B cell (primary cell): ENCODE data around the gene EPB41L1. TPM values are rescaled to one million over a fixed set of nuclear protein-coding genes. Genes with fewer than 3 reads are reported as not detected.

Experiments
- ATAC-seq: fragments of 200-7000 bp; cut with Tn5 transposase; one replicate; pipeline ENCODE4 v1.10.0; 2021; ENCODE audit warnings: low read depth, mild to moderate bottlenecking, moderate number of reproducible peaks, moderate library complexity
- CTCF ChIA-PET: fragments of 350-600 bp; sonication (Branson Sonifier 250); formaldehyde crosslinking; loops from one replicate; lab custom pipeline; 2021; ENCODE audit warnings: antibody characterized with exemption, inconsistent platforms; lab: Charles Lee
- POLR2A ChIA-PET: fragments of 350-600 bp; sonication (Branson Sonifier 250); formaldehyde crosslinking; loops from one replicate; lab custom pipeline; 2021; ENCODE audit warnings: antibody characterized with exemption; lab: Charles Lee
- DNase-seq: peaks from one replicate; pipeline ENCODE4 v3.0.0; 2013
- H2AFZ ChIP-seq: 2 replicates; pipeline ENCODE4 v1.6.1; 2012; ENCODE audit warnings: mild to moderate bottlenecking, low read depth, low read length; ENCODE audit not compliant: insufficient read depth, poor library complexity, severe bottlenecking
- H3K27ac ChIP-seq, 2 donors: 1 replicate in 1 of 2; 2 replicates in 1 of 2; pipeline ENCODE4 v1.5.1; 2012 to 2013; ENCODE audit warnings: low read length in 2 of 2, mild to moderate bottlenecking in 2 of 2, moderate library complexity in 1 of 2
- H3K27me3 ChIP-seq, 4 experiments: fragments of 200-600 bp in 1 of 4; sonication (generic) in 1 of 4; replicated peaks in 1 of 4; 1 replicate in 2 of 4; 2 replicates in 2 of 4; pipeline versions ENCODE4 v1.6.1 to v1.7.0; 2013 to 2016; ENCODE audit warnings: low read length in 3 of 4, mild to moderate bottlenecking in 2 of 4, mixed read lengths in 1 of 4, moderate library complexity in 1 of 4; ENCODE audit not compliant: insufficient read depth in 4 of 4, control insufficient read depth in 3 of 4; ENCODE audit errors: control extremely low read depth in 1 of 4
- H3K36me3 ChIP-seq, 2 experiments: replicated peaks in 1 of 2; 1 replicate in 1 of 2; 2 replicates in 1 of 2; pipeline versions ENCODE4 v1.6.1 to v1.7.1; 2013; ENCODE audit warnings: low read length in 1 of 2; ENCODE audit not compliant: insufficient read depth in 2 of 2, control insufficient read depth in 1 of 2; ENCODE audit errors: control extremely low read depth in 1 of 2, extremely low read depth in 1 of 2
- H3K4me1 ChIP-seq, 2 donors: fragments of 200-600 bp in 1 of 2; sonication (generic) in 1 of 2; 1 replicate in 1 of 2; 2 replicates in 1 of 2; pipeline versions ENCODE4 v1.5.1 to v1.6.1; 2013 to 2017; ENCODE audit warnings: low read length in 2 of 2; ENCODE audit not compliant: control insufficient read depth in 2 of 2, insufficient read depth in 2 of 2
- H3K4me2 ChIP-seq: replicated peaks from 2 replicates; pipeline ENCODE3; 2012; ENCODE audit warnings: mild to moderate bottlenecking, low read depth, low read length; ENCODE audit not compliant: poor library complexity, severe bottlenecking
- H3K4me3 ChIP-seq, 5 experiments: fragments of 200-600 bp in 1 of 5; sonication (generic) in 1 of 5; 1 replicate in 3 of 5; 2 replicates in 2 of 5; pipeline versions ENCODE4 v1.5.1 to v1.7.0; 2011 to 2016; ENCODE audit warnings: low read length in 4 of 5, mild to moderate bottlenecking in 4 of 5, low read depth in 2 of 5, control low read depth in 1 of 5, moderate library complexity in 1 of 5; ENCODE audit not compliant: insufficient read depth in 1 of 5; ENCODE audit errors: control extremely low read depth in 1 of 5, extremely low read depth in 1 of 5
- H3K79me2 ChIP-seq: fragments of 200-600 bp; sonication (generic); one replicate; pipeline ENCODE4 v1.6.0; 2016; ENCODE audit warnings: low read length; ENCODE audit not compliant: control insufficient read depth, insufficient read depth
- H3K9ac ChIP-seq: fragments of 200-600 bp; sonication (generic); 2 replicates; pipeline ENCODE4 v1.6.1; 2017; ENCODE audit warnings: mild to moderate bottlenecking, low read length, moderate library complexity
- H3K9me3 ChIP-seq, 3 donors: one replicate each; pipeline versions ENCODE4 v1.6.1 to v1.7.1; 2013; ENCODE audit warnings: low read length in 2 of 3; ENCODE audit not compliant: control insufficient read depth in 2 of 3, insufficient read depth in 1 of 3; ENCODE audit errors: control extremely low read depth in 1 of 3
- H4K20me1 ChIP-seq: 2 replicates; pipeline ENCODE4 v1.6.0; 2012; ENCODE audit warnings: mild to moderate bottlenecking, low read length; ENCODE audit not compliant: insufficient read depth, control insufficient read depth, poor library complexity, severe bottlenecking
- H3K27ac Mint-ChIP-seq: one replicate; pipeline ENCODE4 v1.8.0; 2021; ENCODE audit warnings: mixed read lengths
- H3K27me3 Mint-ChIP-seq: one replicate; pipeline ENCODE4 v1.8.0; 2021; ENCODE audit warnings: mixed read lengths
- H3K4me1 Mint-ChIP-seq: one replicate; pipeline ENCODE4 v1.8.0; 2021; ENCODE audit warnings: mixed read lengths
- H3K4me3 Mint-ChIP-seq: one replicate; pipeline ENCODE4 v1.8.0; 2021; ENCODE audit warnings: mixed read lengths
- H3K9me3 Mint-ChIP-seq: one replicate; pipeline ENCODE4 v1.8.0; 2022; ENCODE audit warnings: mixed read lengths; ENCODE audit not compliant: insufficient read depth
- CTCF ChIP-seq: fragments of 200-600 bp; IDR thresholded peaks from one replicate; pipeline ENCODE4 v1.8.0; 2022; ENCODE audit warnings: antibody characterized with exemption, mild to moderate bottlenecking
- EZH2 ChIP-seq: IDR thresholded peaks from 2 replicates; pipeline ENCODE4 v1.6.1; 2012; ENCODE audit warnings: borderline replicate concordance, low read depth, mild to moderate bottlenecking, moderate library complexity, low read length; ENCODE audit not compliant: insufficient read depth, poor library complexity, severe bottlenecking
- WGBS: methylation state at CpG from one replicate; pipeline ENCODE4 v1.1.5; 2013; ENCODE audit warnings: missing lambda C conversion rate; ENCODE audit not compliant: insufficient coverage; 5-methylcytosine and 5-hydroxymethylcytosine counted together
- intact Hi-C: fragments of 100-400 bp; cut with micrococcal nuclease; formaldehyde crosslinking; loops from one replicate; pipeline ENCODE4 v1.10.0; 2022
- polyA plus RNA-seq: library from polyadenylated mRNA; depleted of rRNA; stranded (reverse); fragments of >200 nt; gene quantifications from 2 replicates; pipeline ENCODE4 v1.2.3, GENCODE V29; 2012
- total RNA-seq, 2 donors: library from RNA; stranded (reverse); fragments of 120-200 nt in 1 of 2; gene quantifications; 1 replicate in 1 of 2; 2 replicates in 1 of 2; pipeline versions ENCODE4 v1.2.3 to v1.2.4, GENCODE V29; 2013 to 2022

Gene EPB41L1
- total and polyA plus RNA-seq, 2 donors (not counting 1 experiment from before 2014, with no cell fraction given) = 0.12 to 1.3 TPM

- no peak overlapping the region for H3K4me2 ChIP-seq
- H3K4me1 ChIP-seq = peaks cover 9 to 20% of the 10 kb centered on the region in 2 donors
- H3K27me3 ChIP-seq = no peaks in the 10 kb centered on the region
- H3K27me3 Mint-ChIP-seq = peaks cover 4% of the 10 kb centered on the region
- no peak overlapping the region for H3K27ac ChIP-seq
- TF ChIP-seq EZH2 = no peak
- no peak overlapping the region for H3K4me3 Mint-ChIP-seq
- H3K36me3 ChIP-seq = no peaks in the 10 kb centered on the region
- ATAC-seq (no peak), DNase-seq (no peak)
- H3K27ac Mint-ChIP-seq = no peak overlapping the region
- H3K9me3 Mint-ChIP-seq = no peaks in the 10 kb centered on the region
- no peak overlapping the region for H3K9ac ChIP-seq
- H2AFZ ChIP-seq = no peak overlapping the region
- H3K79me2 ChIP-seq = no peaks in the 10 kb centered on the region
- 100% methylated on average over 2 of the region's 3 CpGs for WGBS
- intact Hi-C loops = no loop called here
- H3K4me1 Mint-ChIP-seq = peaks cover 21% of the 10 kb centered on the region
- H3K4me3 ChIP-seq = no peak overlapping the region
- ChIA-PET POLR2A (interaction anchor here (0.7 kb wide), 1 partner anchor 19 kb away, joined by 3 read pairs; no protein-coding TSS in a partner anchor), CTCF (interaction anchor here (1.1 to 5.8 kb wide), 4 partner anchors 11 to 121 kb away, joined by 3 to 33 read pairs (median 16); no protein-coding TSS in a partner anchor)
- H3K9me3 ChIP-seq = no peaks in the 10 kb centered on the region
- H4K20me1 ChIP-seq = no peaks in the 10 kb centered on the region
Observed at GRCh38 chr20:36114707-36115106, 39.8 kb upstream of the EPB41L1 start.

- H3K27me3 Mint-ChIP-seq = peaks cover 13% of the 10 kb centered on the region
- TF ChIP-seq CTCF = no peak
- TF ChIP-seq EZH2 = no peak
- no peaks in the 10 kb centered on the region for H3K79me2 ChIP-seq
- no peaks in the 10 kb centered on the region for H4K20me1 ChIP-seq
- H3K9me3 Mint-ChIP-seq = no peaks in the 10 kb centered on the region
- POLR2A ChIA-PET = no interaction called here
- DNase-seq (no peak), ATAC-seq (no peak)
- peaks cover 21% of the 10 kb centered on the region for H3K4me1 Mint-ChIP-seq
- H3K9ac ChIP-seq = no peak overlapping the region
- H3K27me3 ChIP-seq = no peaks in the 10 kb centered on the region
- intact Hi-C loops = no loop called here
- H3K4me3 ChIP-seq = no peak overlapping the region
- no peak overlapping the region for H3K4me2 ChIP-seq
- no peaks in the 10 kb centered on the region for H3K36me3 ChIP-seq
- no peak overlapping the region for H3K27ac Mint-ChIP-seq
- peaks cover 9 to 16% of the 10 kb centered on the region in 2 donors for H3K4me1 ChIP-seq
- no peaks in the 10 kb centered on the region for H3K9me3 ChIP-seq
- H2AFZ ChIP-seq = no peak overlapping the region
- CTCF ChIA-PET = interaction anchor here (5.5 to 5.8 kb wide), 2 partner anchors 22 to 122 kb away, joined by 25 to 33 read pairs; no protein-coding TSS in a partner anchor
- H3K27ac ChIP-seq = no peak overlapping the region
- no peak overlapping the region for H3K4me3 Mint-ChIP-seq
Observed at GRCh38 chr20:36115925-36116324, 38.6 kb upstream of the EPB41L1 start.
